Liver (tissue), 9 donors: ENCODE measurements around the gene CNPY4. TPM values are rescaled to one million over a fixed set of nuclear protein-coding genes. Genes with fewer than 3 reads are reported as not detected.

ENCODE experiments used
- DNase-seq: peaks from one replicate; pipeline ENCODE4 v3.0.0-alpha.2; 2017; ENCODE audit warnings: low spot score
- H3K27ac ChIP-seq, 2 donors: one replicate each; pipeline ENCODE4 v1.7.0; 2013; ENCODE audit warnings: inconsistent platforms in 2 of 2, low read length in 2 of 2, control low read depth in 1 of 2, low read depth in 1 of 2, mild to moderate bottlenecking in 1 of 2
- H3K27me3 ChIP-seq, 4 donors: one replicate each; pipeline versions ENCODE4 v1.6.1 to v1.7.0; 2013; ENCODE audit warnings: low read length in 3 of 4, inconsistent platforms in 1 of 4, mild to moderate bottlenecking in 1 of 4, moderate library complexity in 1 of 4; ENCODE audit not compliant: control insufficient read depth in 4 of 4, insufficient read depth in 4 of 4
- H3K36me3 ChIP-seq, 4 donors: one replicate each; pipeline versions ENCODE4 v1.6.1 to v1.7.0; 2013; ENCODE audit warnings: low read length in 3 of 4, mild to moderate bottlenecking in 3 of 4, low read depth in 1 of 4, moderate library complexity in 1 of 4; ENCODE audit not compliant: control insufficient read depth in 4 of 4, insufficient read depth in 3 of 4
- H3K4me1 ChIP-seq, 4 donors: one replicate each; pipeline versions ENCODE4 v1.6.1 to v1.7.0; 2013; ENCODE audit warnings: low read length in 3 of 4, mild to moderate bottlenecking in 3 of 4, moderate library complexity in 1 of 4; ENCODE audit not compliant: control insufficient read depth in 4 of 4, insufficient read depth in 4 of 4
- H3K4me3 ChIP-seq, 3 donors: one replicate each; pipeline versions ENCODE4 v1.6.1 to v1.7.0; 2013; ENCODE audit warnings: low read length in 3 of 3, control low read depth in 1 of 3, low read depth in 1 of 3, mild to moderate bottlenecking in 1 of 3
- H3K9ac ChIP-seq, 2 donors: one replicate each; pipeline ENCODE4 v1.7.0; 2013; ENCODE audit warnings: low read length in 2 of 2, mild to moderate bottlenecking in 2 of 2, moderate library complexity in 2 of 2, control low read depth in 1 of 2, low read depth in 1 of 2
- H3K9me3 ChIP-seq, 4 donors: one replicate each; pipeline versions ENCODE4 v1.6.1 to v1.7.0; 2013; ENCODE audit warnings: low read length in 3 of 4; ENCODE audit not compliant: control insufficient read depth in 4 of 4
- ATF3 ChIP-seq: IDR thresholded peaks from 2 replicates; pipeline ENCODE4 v1.6.1; 2016; ENCODE audit warnings: antibody characterized with exemption
- CTCF ChIP-seq: fragments of 150-350 bp; IDR thresholded peaks from 2 replicates; pipeline ENCODE4 v1.5.1; 2017; ENCODE audit warnings: improper control_type of control experiment, low read depth, low read length; ENCODE audit not compliant: missing input control
- EGR1 ChIP-seq, 2 donors: IDR thresholded peaks; 2 replicates each; pipeline ENCODE4 v1.6.1; 2016 to 2018; ENCODE audit warnings: antibody characterized with exemption in 2 of 2, low read depth in 2 of 2
- FOXA1 ChIP-seq: IDR thresholded peaks from 2 replicates; pipeline ENCODE4 v1.6.1; 2016; ENCODE audit warnings: antibody characterized with exemption
- FOXA2 ChIP-seq: IDR thresholded peaks from 2 replicates; pipeline ENCODE4 v1.6.1; 2016; ENCODE audit warnings: antibody characterized with exemption
- GABPA ChIP-seq, 2 donors: IDR thresholded peaks in 1 of 2; conservative IDR thresholded peaks in 1 of 2; 2 replicates each; pipeline ENCODE4 v1.6.1; 2016; ENCODE audit warnings: antibody characterized with exemption in 2 of 2, mild to moderate bottlenecking in 1 of 2, moderate library complexity in 1 of 2
- HNF4A ChIP-seq, 2 donors: conservative IDR thresholded peaks; 2 replicates each; pipeline ENCODE4 v1.6.1; 2016; ENCODE audit warnings: antibody characterized with exemption in 2 of 2, mild to moderate bottlenecking in 2 of 2
- HNF4G ChIP-seq: IDR thresholded peaks from 2 replicates; pipeline ENCODE4 v1.6.1; 2016; ENCODE audit warnings: antibody characterized with exemption
- JUND ChIP-seq, 2 donors: IDR thresholded peaks; 2 replicates each; pipeline ENCODE4 v1.6.1; 2016; ENCODE audit warnings: antibody characterized with exemption in 2 of 2
- MAX ChIP-seq: IDR thresholded peaks from 2 replicates; pipeline ENCODE4 v1.6.1; 2016; ENCODE audit warnings: antibody characterized with exemption
- NR2F2 ChIP-seq: IDR thresholded peaks from 2 replicates; pipeline ENCODE4 v1.6.1; 2016; ENCODE audit warnings: antibody characterized with exemption
- RAD21 ChIP-seq, 2 donors: IDR thresholded peaks; 2 replicates each; pipeline ENCODE4 v1.6.1; 2016; ENCODE audit warnings: antibody characterized with exemption in 2 of 2, mild to moderate bottlenecking in 2 of 2
- REST ChIP-seq: IDR thresholded peaks from 2 replicates; pipeline ENCODE4 v1.6.1; 2016; ENCODE audit warnings: antibody characterized with exemption, mild to moderate bottlenecking
- RXRA ChIP-seq, 2 donors: IDR thresholded peaks; 2 replicates each; pipeline ENCODE4 v1.6.1; 2017 to 2018; ENCODE audit warnings: antibody characterized with exemption in 2 of 2, mild to moderate bottlenecking in 1 of 2
- SP1 ChIP-seq: IDR thresholded peaks from 2 replicates; pipeline ENCODE4 v1.6.1; 2018; ENCODE audit warnings: antibody characterized with exemption, mild to moderate bottlenecking
- TAF1 ChIP-seq: conservative IDR thresholded peaks from 2 replicates; pipeline ENCODE4 v1.6.1; 2016; ENCODE audit warnings: antibody characterized with exemption, mild to moderate bottlenecking
- YY1 ChIP-seq: IDR thresholded peaks from 2 replicates; pipeline ENCODE4 v1.6.1; 2016; ENCODE audit warnings: antibody characterized with exemption, mild to moderate bottlenecking
- ZBTB33 ChIP-seq: IDR thresholded peaks from 2 replicates; pipeline ENCODE4 v1.6.1; 2016; ENCODE audit warnings: antibody characterized with exemption
- WGBS: extraction: QIAGEN DNeasy Blood & Tissue Kit; methylation state at CpG from one replicate; pipeline ENCODE4 v1.1.7; 2013; 5-methylcytosine and 5-hydroxymethylcytosine counted together
- polyA plus RNA-seq, 2 donors: library from polyadenylated mRNA; stranded (reverse) in 1 of 2; unstranded in 1 of 2; fragments of 200-250 nt in 1 of 2; fragments of >200 nt in 1 of 2; fragmentation: Nextera tagmentation in 1 of 2; extraction: Ambion mirVana in 1 of 2; gene quantifications; one replicate each; pipeline versions ENCODE4 v1.2.1 to v1.2.3, GENCODE V29; 2013 to 2015
- total RNA-seq, 2 donors: library from RNA; depleted of rRNA; stranded (reverse); fragments of >200 nt; gene quantifications; one replicate each; pipeline ENCODE4 v1.2.3, GENCODE V29; 2014
- donor health status: healthy.
- donor health status: healthy.
- donor health status: healthy.
- donor health status: healthy.
- donor health status: healthy.

The CNPY4 gene
- total and polyA plus RNA-seq, 4 donors: 1.9 to 11.9 (median 3.8) TPM

- Histone ChIP-seq H3K4me1 (no peaks in the 10 kb centered on the region), H3K36me3 (peaks cover 3 to 58% (median 25%) of the 10 kb centered on the region in 4 donors), H3K9ac (no peak overlapping the region), H3K4me3 (no peak overlapping the region), H3K27me3 (no peaks in the 10 kb centered on the region), H3K9me3 (no peaks in the 10 kb centered on the region), H3K27ac (no peak overlapping the region)
- 87% methylated on average over 12 of the region's 12 CpGs for WGBS
- no peak for TF ChIP-seq NR2F2
- TF ChIP-seq ATF3: no peak
- TF ChIP-seq RAD21 (IDR thresholded peaks at IDR 0.05): no peak
- TF ChIP-seq JUND (IDR thresholded peaks at IDR 0.05): no peak
- no peak for TF ChIP-seq FOXA2
- no peak for TF ChIP-seq MAX
- no peak for TF ChIP-seq EGR1 (IDR thresholded peaks at IDR 0.05; ENCODE audit: low read depth in 2 of 2)
- no peak for TF ChIP-seq REST
- TF ChIP-seq YY1: no peak
- TF ChIP-seq ZBTB33: no peak
- no peak for TF ChIP-seq HNF4A (conservative IDR thresholded peaks at IDR 0.05)
- no peak for TF ChIP-seq FOXA1
- TF ChIP-seq GABPA (IDR thresholded peaks at IDR 0.05 in 1 of 2, conservative IDR thresholded peaks at IDR 0.05 in 1 of 2): no peak
- no peak for TF ChIP-seq SP1
- no peak for TF ChIP-seq TAF1
- no peak for TF ChIP-seq RXRA (IDR thresholded peaks at IDR 0.05)
- TF ChIP-seq CTCF: no peak
- no peak for TF ChIP-seq HNF4G
- DNase-seq: no peak
Observed at GRCh38 chr7:100109521-100110163, 9.8 kb upstream of the CNPY4 start.
